Ovary (tissue), 9 donors: ENCODE measurements around the gene COL8A2. TPM values are rescaled to one million over a fixed set of nuclear protein-coding genes. Genes with fewer than 3 reads are reported as not detected.

Experiments
- DNase-seq, 5 donors: peaks; one replicate each; pipeline ENCODE4 v3.0.0-alpha.2; 2019 to 2020
- H3K27ac ChIP-seq, 2 donors: fragments of 200-600 bp; one replicate each; pipeline versions ENCODE4 v1.5.1 to v1.8.0; 2019 to 2022
- H3K27me3 ChIP-seq: fragments of 200-600 bp; one replicate; pipeline ENCODE4 v1.8.0; 2022
- H3K36me3 ChIP-seq: fragments of 200-600 bp; sonication (generic); one replicate; pipeline ENCODE4 v1.5.1; 2019
- H3K4me1 ChIP-seq: one replicate; pipeline ENCODE4 v1.8.1; 2013; ENCODE audit warnings: mild to moderate bottlenecking, moderate library complexity; ENCODE audit not compliant: insufficient read depth
- H3K4me3 ChIP-seq: fragments of 200-600 bp; sonication (generic); one replicate; pipeline ENCODE4 v1.5.1; 2017
- H3K9me3 ChIP-seq, 2 donors: fragments of 200-600 bp in 1 of 2; sonication (generic) in 1 of 2; one replicate each; pipeline versions ENCODE4 v1.5.1 to v1.8.1; 2013 to 2019; ENCODE audit warnings: mild to moderate bottlenecking in 1 of 2, moderate library complexity in 1 of 2
- EP300 ChIP-seq: sonication (generic); formaldehyde crosslinking; IDR thresholded peaks from one replicate; pipeline ENCODE4 v1.6.1; 2017; ENCODE audit warnings: antibody characterized with exemption
- POLR2A ChIP-seq: fragments of 450-650 bp; IDR thresholded peaks from one replicate; pipeline ENCODE4 v1.6.1; 2017; ENCODE audit warnings: antibody characterized with exemption, mild to moderate bottlenecking, moderate library complexity
- WGBS, 3 donors: extraction: QIAGEN DNeasy Blood & Tissue Kit in 1 of 3; methylation state at CpG; one replicate each; pipeline versions ENCODE4 v1.1.5 to v1.1.7; 2013 to 2017; 5-methylcytosine and 5-hydroxymethylcytosine counted together
- intact Hi-C, 4 donors: fragments of 100-400 bp; cut with DNase I; formaldehyde crosslinking; loops; one replicate each; pipeline versions ENCODE4 v1.11.0 to v1.15.1; 2022 to 2023
- polyA plus RNA-seq, 2 donors: library from polyadenylated mRNA; stranded (reverse); fragments of 200-250 nt in 1 of 2; fragments of 350-450 nt in 1 of 2; fragmentation: Illumina TruSeq in 1 of 2; extraction: RNeasy Lipid Tissue Mini Kit (QIAGEN cat#74804) in 1 of 2; gene quantifications; one replicate each; pipeline ENCODE4 v1.2.3, GENCODE V29; 2013 to 2014
- total RNA-seq, 7 donors: library from RNA; depleted of rRNA in 2 of 7; stranded (reverse); fragments of >200 nt in 2 of 7; fragmentation: NEBNext Ultra II Directional in 3 of 7; extraction: Animal tissue kit (Norgen Biotek cat#: 25700) in 3 of 7; gene quantifications; one replicate each; pipeline versions ENCODE4 v1.1.0 to v1.2.4, GENCODE V29; 2016 to 2023
- TF ChIP-seq, protein P1 (sequence below), 3 donors: fragments of 450-650 bp in 2 of 3; fragments of 200-600 bp in 1 of 3; IDR thresholded peaks; one replicate each; pipeline versions ENCODE4 v1.5.1 to v1.8.0; 2016 to 2022; ENCODE audit warnings: antibody characterized with exemption in 3 of 3, mild to moderate bottlenecking in 1 of 3
- donor health status: DM: no; HTN: no; CAD: no; lungs with moderate emphysema.
- donor health status: DM: no; HTN: no; CAD: no.
- donor health status: Bipolar disorder and iron deficiency.
- donor health status: DM: yes; HTN: yes; CAD: no.
- donor health status: DM: no; HTN: no; CAD: no.
- donor health status: DM: yes; HTN: yes; CAD: no.

The COL8A2 gene
- total and polyA plus RNA-seq, 9 donors: 2.3 to 6.2 (median 4.1) TPM

DNA sequence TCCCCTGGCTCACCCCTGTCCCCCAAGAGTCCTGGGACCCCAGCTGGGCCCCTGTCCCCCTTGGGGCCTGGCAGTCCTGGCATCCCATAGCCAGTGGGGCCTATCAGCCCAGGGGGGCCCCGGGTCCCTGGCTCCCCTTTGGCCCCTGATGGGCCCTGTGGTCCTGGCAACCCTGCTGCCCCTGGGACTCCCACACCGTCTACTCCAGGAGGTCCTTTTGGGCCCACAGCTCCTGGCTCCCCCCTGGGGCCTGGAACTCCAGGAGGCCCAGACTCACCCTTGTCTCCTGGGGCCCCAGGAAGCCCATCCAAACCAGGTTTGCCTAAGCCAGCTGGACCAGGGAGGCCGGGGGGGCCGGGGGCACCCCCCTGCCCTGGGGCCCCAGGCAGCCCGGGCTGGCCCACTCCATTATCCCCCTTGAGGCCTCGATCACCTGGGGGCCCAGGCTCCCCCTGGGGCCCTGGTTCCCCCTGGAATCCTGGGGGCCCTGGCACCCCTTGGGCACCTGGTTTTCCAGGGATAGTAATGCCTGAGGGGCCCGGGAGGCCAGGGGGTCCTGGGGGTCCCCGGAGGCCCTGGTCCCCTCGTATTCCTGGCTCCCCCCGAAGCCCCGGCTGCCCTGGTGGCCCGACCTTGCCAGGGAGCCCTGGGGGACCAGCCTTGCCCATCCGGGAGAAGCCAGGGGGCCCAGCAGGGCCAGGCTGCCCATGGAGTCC, 26.2 kb downstream of the COL8A2 start:
- H3K27ac ChIP-seq: no peak overlapping the region
- WGBS, 3 donors: 74 to 78% (median 78%) methylated on average over 13 of the region's 13 CpGs
- H3K4me3 ChIP-seq: no peak overlapping the region
- intact Hi-C loops: loop anchor here (2.0 to 10.0 kb wide), 5 partner anchors 33 to 316 kb away; no protein-coding TSS in a partner anchor
- DNase-seq: no peak
- no peaks in the 10 kb centered on the region for H3K27me3 ChIP-seq
- TF ChIP-seq, protein P1, sequence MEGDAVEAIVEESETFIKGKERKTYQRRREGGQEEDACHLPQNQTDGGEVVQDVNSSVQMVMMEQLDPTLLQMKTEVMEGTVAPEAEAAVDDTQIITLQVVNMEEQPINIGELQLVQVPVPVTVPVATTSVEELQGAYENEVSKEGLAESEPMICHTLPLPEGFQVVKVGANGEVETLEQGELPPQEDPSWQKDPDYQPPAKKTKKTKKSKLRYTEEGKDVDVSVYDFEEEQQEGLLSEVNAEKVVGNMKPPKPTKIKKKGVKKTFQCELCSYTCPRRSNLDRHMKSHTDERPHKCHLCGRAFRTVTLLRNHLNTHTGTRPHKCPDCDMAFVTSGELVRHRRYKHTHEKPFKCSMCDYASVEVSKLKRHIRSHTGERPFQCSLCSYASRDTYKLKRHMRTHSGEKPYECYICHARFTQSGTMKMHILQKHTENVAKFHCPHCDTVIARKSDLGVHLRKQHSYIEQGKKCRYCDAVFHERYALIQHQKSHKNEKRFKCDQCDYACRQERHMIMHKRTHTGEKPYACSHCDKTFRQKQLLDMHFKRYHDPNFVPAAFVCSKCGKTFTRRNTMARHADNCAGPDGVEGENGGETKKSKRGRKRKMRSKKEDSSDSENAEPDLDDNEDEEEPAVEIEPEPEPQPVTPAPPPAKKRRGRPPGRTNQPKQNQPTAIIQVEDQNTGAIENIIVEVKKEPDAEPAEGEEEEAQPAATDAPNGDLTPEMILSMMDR (IDR thresholded peaks at IDR 0.05): no peak
- TF ChIP-seq EP300: no peak
- no peak for TF ChIP-seq POLR2A
- H3K9me3 ChIP-seq: no peaks in the 10 kb centered on the region
- H3K36me3 ChIP-seq: no peaks in the 10 kb centered on the region
- H3K4me1 ChIP-seq: no peaks in the 10 kb centered on the region

DNA sequence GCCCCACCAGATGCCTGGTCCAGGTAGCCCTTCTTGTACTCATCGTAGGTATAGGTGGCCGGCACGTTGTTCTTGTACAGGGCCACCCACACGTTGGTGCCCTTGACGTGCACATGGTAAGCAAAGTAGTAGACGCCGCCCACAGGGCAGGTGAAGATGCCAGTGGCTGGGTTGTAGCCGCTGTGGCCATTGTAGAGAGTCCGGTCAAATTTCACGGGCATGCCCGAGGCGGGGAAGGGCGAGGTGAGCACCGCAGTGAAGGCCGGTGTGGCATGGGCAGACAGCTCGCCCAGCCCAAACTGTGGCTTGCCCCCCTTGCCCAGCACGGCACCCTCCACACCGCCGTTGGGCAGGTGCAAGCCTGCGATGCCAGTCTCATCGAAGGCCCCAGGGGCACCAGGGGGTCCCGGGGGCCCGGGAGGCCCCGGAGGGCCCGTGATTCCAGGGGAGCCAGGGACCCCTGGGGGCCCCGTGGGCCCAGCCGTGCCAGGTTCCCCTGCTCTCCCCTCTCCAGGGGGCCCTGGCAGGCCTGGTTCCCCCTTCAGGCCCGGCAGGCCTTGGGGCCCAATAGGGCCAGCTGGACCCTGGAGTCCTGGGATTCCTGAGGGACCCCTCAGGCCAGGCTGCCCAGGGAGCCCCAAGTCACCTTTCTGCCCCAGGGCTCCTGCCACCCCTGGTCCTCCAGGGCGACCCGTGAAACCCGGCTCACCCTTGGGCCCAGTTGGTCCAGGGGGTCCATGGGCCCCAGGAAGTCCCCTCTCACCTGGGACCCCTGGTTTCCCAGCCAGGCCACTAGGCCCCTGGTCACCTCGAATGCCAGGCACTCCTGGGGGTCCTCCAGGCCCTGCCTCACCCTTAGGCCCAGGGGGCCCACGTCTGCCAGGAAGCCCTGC, 27.1 kb downstream of the COL8A2 start:
- no peak for DNase-seq
- no peak overlapping the region for H3K4me3 ChIP-seq
- H3K27me3 ChIP-seq: no peaks in the 10 kb centered on the region
- TF ChIP-seq POLR2A (no peak), EP300 (no peak)
- TF ChIP-seq, protein P1 (IDR thresholded peaks at IDR 0.05): no peak
- H3K4me1 ChIP-seq: no peaks in the 10 kb centered on the region
- peak overlapping the region; percentile 24 to 38 for H3K27ac ChIP-seq
- H3K9me3 ChIP-seq: no peaks in the 10 kb centered on the region
- intact Hi-C loops: loop anchor here (2.0 to 10.0 kb wide), 5 partner anchors 34 to 317 kb away; no protein-coding TSS in a partner anchor
- H3K36me3 ChIP-seq: no peaks in the 10 kb centered on the region
- 85 to 88% (median 87%) methylated on average over 33 of the region's 33 CpGs for WGBS, 3 donors

DNA sequence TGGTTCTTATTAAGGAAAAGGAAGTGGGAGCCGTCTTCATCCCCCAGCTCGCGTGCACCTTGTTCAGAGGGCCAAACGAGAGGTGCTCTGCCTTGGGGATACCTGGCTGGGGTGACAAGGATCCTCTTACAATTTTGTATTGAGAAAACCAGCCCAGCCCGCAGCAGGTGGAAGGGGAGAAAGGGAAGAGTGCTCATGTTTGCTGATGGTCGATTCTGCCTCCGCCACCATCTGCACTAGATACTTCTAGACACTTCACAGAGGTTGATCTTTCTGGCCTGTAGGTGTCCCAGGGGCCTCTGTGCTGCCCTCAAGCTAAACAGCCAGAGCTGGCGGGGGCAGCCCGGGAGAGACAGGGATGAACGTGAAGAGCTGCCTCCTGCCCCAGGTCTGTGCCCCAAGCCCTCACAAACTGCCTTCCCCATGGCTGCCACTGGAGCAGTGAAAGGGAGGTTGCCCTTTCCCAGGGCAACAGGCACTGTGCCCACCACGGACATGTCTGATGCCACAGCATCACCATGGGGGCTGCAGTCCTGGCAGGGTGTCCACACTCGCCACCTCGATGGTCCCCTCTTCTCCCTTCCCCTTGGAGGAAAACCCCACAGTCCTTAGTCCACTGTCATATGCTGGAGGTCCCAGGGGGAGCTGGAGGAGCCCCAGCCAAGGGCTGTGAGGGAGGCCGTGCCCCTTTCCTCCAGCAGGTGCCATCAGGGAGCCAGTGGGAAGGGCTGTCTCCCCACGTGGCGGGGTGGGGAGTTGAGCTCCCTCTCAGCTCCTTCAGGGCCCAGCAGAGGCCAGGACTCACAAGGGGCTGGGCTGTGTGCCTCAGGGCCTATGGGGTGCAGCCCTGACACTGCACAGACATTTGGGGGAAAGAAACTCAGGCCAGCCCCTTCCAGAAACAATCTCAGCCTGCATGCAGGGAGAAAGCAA, 28.3 kb downstream of the COL8A2 start:
- TF ChIP-seq, protein P1 (IDR thresholded peaks at IDR 0.05): peak in 1 of 3 donors; percentile 33
- TF ChIP-seq POLR2A: no peak
- Histone ChIP-seq H3K36me3 (no peaks in the 10 kb centered on the region), H3K9me3 (no peaks in the 10 kb centered on the region), H3K27ac (no peak overlapping the region), H3K4me3 (no peak overlapping the region), H3K27me3 (no peaks in the 10 kb centered on the region), H3K4me1 (no peaks in the 10 kb centered on the region)
- intact Hi-C loops: loop anchor here in 3 of 4 donors (5.0 to 10.0 kb wide), 4 partner anchors 36 to 318 kb away; no protein-coding TSS in a partner anchor
- DNase-seq: peak in 1 of 5 donors; percentile 43
- WGBS, 3 donors: 59 to 65% (median 63%) methylated on average over 12 to 16 of the region's 16 CpGs
